Lower leg skin (tissue), 4 donors: ENCODE results near the gene METAP1D. TPM values are rescaled to one million over a fixed set of nuclear protein-coding genes. Genes with fewer than 3 reads are reported as not detected.

ENCODE experiments used
- DNase-seq, 2 donors: peaks; one replicate each; pipeline ENCODE4 v3.0.0-alpha.2; 2019; ENCODE audit warnings: low spot score in 2 of 2
- H3K4me3 ChIP-seq: fragments of 200-600 bp; sonication (generic); 2 replicates; pipeline ENCODE4 v1.5.1; 2017; ENCODE audit warnings: mild to moderate bottlenecking, low read depth; ENCODE audit not compliant: poor library complexity, severe bottlenecking
- CTCF ChIP-seq, 3 donors: fragments of 450-650 bp; IDR thresholded peaks; one replicate each; pipeline ENCODE4 v1.5.1; 2016; ENCODE audit warnings: antibody characterized with exemption in 3 of 3, mild to moderate bottlenecking in 3 of 3, moderate library complexity in 2 of 3
- POLR2A ChIP-seq, 2 donors: fragments of 450-650 bp; IDR thresholded peaks; one replicate each; pipeline ENCODE4 v1.6.1; 2016 to 2017; ENCODE audit warnings: antibody characterized with exemption in 2 of 2, mild to moderate bottlenecking in 1 of 2, moderate library complexity in 1 of 2
- WGBS, 2 donors: methylation state at CpG; one replicate each; pipeline ENCODE4 v1.1.5; 2018; 5-methylcytosine and 5-hydroxymethylcytosine counted together
- intact Hi-C: fragments of 100-400 bp; cut with DNase I; formaldehyde crosslinking; loops from one replicate; pipeline ENCODE4 v1.15.0; 2023; ENCODE audit warnings: low total_unique reads
- total RNA-seq, 4 donors: library from RNA; depleted of rRNA; stranded (reverse); fragments of >200 nt; gene quantifications; one replicate each; pipeline ENCODE4 v1.1.0, GENCODE V29; 2016

Gene METAP1D
- total RNA-seq, 4 donors from 2014 or later: 3.1 to 5.4 (median 4.5) TPM

- TF ChIP-seq POLR2A (IDR thresholded peaks at IDR 0.05): no peak
- TF ChIP-seq CTCF (IDR thresholded peaks at IDR 0.05): no peak
- intact Hi-C loops: no loop called here
- 97 to 99% methylated on average over 2 of the region's 2 CpGs for WGBS, 2 donors
- H3K4me3 ChIP-seq: no peak overlapping the region
- DNase-seq: no peak
These were observed 73.0 kb downstream of the METAP1D start for GRCh38 chr2:172072706-172073105.

- no peak overlapping the region for H3K4me3 ChIP-seq
- DNase-seq: no peak
- 95 to 98% methylated on average over 4 of the region's 4 CpGs for WGBS, 2 donors
- TF ChIP-seq CTCF (IDR thresholded peaks at IDR 0.05): no peak
- intact Hi-C loops: no loop called here
These were observed 73.8 kb downstream of the METAP1D start for GRCh38 chr2:172073518-172073917.

- WGBS, 2 donors: 99 to 100% methylated on average over 1 of the region's 1 CpG
- TF ChIP-seq POLR2A (IDR thresholded peaks at IDR 0.05) (no peak), CTCF (IDR thresholded peaks at IDR 0.05) (no peak)
- intact Hi-C loops: loop anchor here (2.0 kb wide), 1 partner anchor 57 kb away; no protein-coding TSS in a partner anchor
- no peak overlapping the region for H3K4me3 ChIP-seq
- no peak for DNase-seq
These were observed 74.5 kb downstream of the METAP1D start for GRCh38 chr2:172074254-172074653.

- TF ChIP-seq CTCF (IDR thresholded peaks at IDR 0.05) (no peak), POLR2A (IDR thresholded peaks at IDR 0.05) (no peak)
- intact Hi-C loops: no loop called here
- no peak for DNase-seq
- WGBS, 2 donors: 92% methylated on average over 5 of the region's 5 CpGs
- H3K4me3 ChIP-seq: no peak overlapping the region
These were observed 79.7 kb downstream of the METAP1D start for GRCh38 chr2:172079416-172079815.

- WGBS, 2 donors: 64 to 80% methylated on average over 38 of the region's 38 CpGs
- DNase-seq: peak in 1 of 2 donors; percentile 4
- no peak for TF ChIP-seq POLR2A (IDR thresholded peaks at IDR 0.05)
- no peak for TF ChIP-seq CTCF (IDR thresholded peaks at IDR 0.05)
These were observed 80.3 kb downstream of the METAP1D start for GRCh38 chr2:172079838-172080640.

More at GRCh38 chr2:172079838-172080640, 80.3 kb downstream of the METAP1D start:
- no peak overlapping the region for H3K4me3 ChIP-seq
- intact Hi-C loops: no loop called here
